Neural progenitor cell (in vitro differentiated cells): ENCODE results near the gene NIN. TPM values are rescaled to one million over a fixed set of nuclear protein-coding genes. Genes with fewer than 3 reads are reported as not detected.

ENCODE experiments used
- DNase-seq: peaks from one replicate; pipeline ENCODE4 v3.0.0-alpha.2; 2016; ENCODE audit warnings: low spot score
- H2AFZ ChIP-seq: fragments of 200-600 bp; sonication (generic); replicated peaks from 2 replicates; pipeline ENCODE4 v1.6.1; 2016; ENCODE audit warnings: antibody characterized with exemption
- H3F3A ChIP-seq: fragments of 200-600 bp; sonication (generic); 2 replicates; pipeline ENCODE4 v1.6.1; 2016; ENCODE audit warnings: antibody characterized with exemption, low read depth
- H3K27ac ChIP-seq: fragments of 200-600 bp; sonication (generic); 2 replicates; pipeline ENCODE4 v1.5.1; 2016; ENCODE audit warnings: mild to moderate bottlenecking
- H3K27me3 ChIP-seq: fragments of 200-600 bp; sonication (generic); 2 replicates; pipeline ENCODE4 v1.6.1; 2016; ENCODE audit warnings: mild to moderate bottlenecking, moderate library complexity
- H3K36me3 ChIP-seq: fragments of 200-600 bp; sonication (generic); 2 replicates; pipeline ENCODE4 v1.5.1; 2016
- H3K4me1 ChIP-seq: fragments of 200-600 bp; sonication (generic); 2 replicates; pipeline ENCODE4 v1.6.1; 2016; ENCODE audit warnings: mixed run types
- H3K4me2 ChIP-seq: fragments of 200-600 bp; sonication (generic); 2 replicates; pipeline ENCODE4 v1.6.1; 2016
- H3K4me3 ChIP-seq: fragments of 200-600 bp; sonication (generic); 2 replicates; pipeline ENCODE4 v1.5.1; 2016
- H3K79me2 ChIP-seq: fragments of 200-600 bp; sonication (generic); 2 replicates; pipeline ENCODE4 v1.6.1; 2016; ENCODE audit warnings: low read depth
- H3K9ac ChIP-seq: fragments of 200-600 bp; sonication (generic); 2 replicates; pipeline ENCODE4 v1.6.1; 2016
- H3K9me3 ChIP-seq: fragments of 200-600 bp; sonication (generic); 2 replicates; pipeline ENCODE4 v1.5.1; 2016; ENCODE audit warnings: low read depth
- H4K20me1 ChIP-seq: fragments of 200-600 bp; sonication (generic); 2 replicates; pipeline ENCODE4 v1.6.1; 2016; ENCODE audit warnings: low read depth
- H3K27ac Mint-ChIP-seq: 3 replicates; pipeline ENCODE4 v1.8.0; 2021; ENCODE audit warnings: mixed read lengths
- H3K27me3 Mint-ChIP-seq: 2 replicates; pipeline ENCODE4 v1.8.0; 2022; ENCODE audit warnings: low read depth, mild to moderate bottlenecking, inconsistent platforms, moderate library complexity, mixed read lengths; ENCODE audit not compliant: insufficient read depth
- H3K36me3 Mint-ChIP-seq: 3 replicates; pipeline ENCODE4 v1.8.0; 2021; ENCODE audit warnings: mixed read lengths
- H3K4me1 Mint-ChIP-seq: 3 replicates; pipeline ENCODE4 v1.8.0; 2021; ENCODE audit warnings: mixed read lengths
- H3K4me3 Mint-ChIP-seq: 3 replicates; pipeline ENCODE4 v1.8.0; 2021; ENCODE audit warnings: mild to moderate bottlenecking, moderate library complexity, mixed read lengths
- H3K9me3 Mint-ChIP-seq: 3 replicates; pipeline ENCODE4 v1.8.0; 2020; ENCODE audit warnings: mixed read lengths
- CTCF ChIP-seq: fragments of 200-600 bp; sonication (generic); IDR thresholded peaks from 2 replicates; pipeline ENCODE4 v1.5.1; 2017; ENCODE audit warnings: antibody characterized with exemption, mild to moderate bottlenecking
- EZH2 ChIP-seq: fragments of 200-600 bp; sonication (generic); IDR thresholded peaks from 2 replicates; pipeline ENCODE4 v1.6.1; 2017; ENCODE audit warnings: antibody characterized with exemption, mild to moderate bottlenecking, moderate library complexity
- EZH2phosphoT487 ChIP-seq: fragments of 200-600 bp; sonication (generic); IDR thresholded peaks from 2 replicates; pipeline ENCODE4 v1.6.1; 2017; ENCODE audit warnings: antibody characterized with exemption
- total RNA-seq: library from RNA; depleted of rRNA; stranded (reverse); fragments of >200 nt; gene quantifications from 2 replicates; pipeline ENCODE4 v1.2.3, GENCODE V29; 2015; ENCODE audit warnings: low replicate concordance

The NIN gene
- total RNA-seq, 1 donor from 2014 or later: 49.0 TPM

DNA sequence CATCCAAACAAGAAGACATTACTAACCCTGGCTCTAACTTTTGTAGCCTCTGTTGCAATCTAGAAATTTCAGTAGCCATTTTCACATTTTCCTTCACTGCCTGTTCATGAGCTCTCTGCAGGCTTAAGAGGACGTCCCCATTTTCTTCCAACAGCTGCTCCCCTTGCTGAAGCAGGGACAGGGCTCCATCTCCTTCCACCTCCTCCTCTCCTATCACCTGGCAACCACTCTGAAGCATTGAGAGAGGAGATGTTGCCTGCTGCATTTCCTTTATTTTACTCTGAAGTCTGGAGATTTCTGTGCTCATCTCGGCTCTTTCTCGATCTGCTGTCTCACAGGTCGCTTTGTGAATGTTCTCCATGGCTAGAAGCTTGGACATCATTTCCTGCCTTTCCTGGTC is 73.3 kb downstream of the NIN start:
- Histone ChIP-seq H3K4me2 (no peak overlapping the region), H3K9ac (no peak overlapping the region), H3F3A (no peaks in the 10 kb centered on the region), H3K9me3 (no peaks in the 10 kb centered on the region), H4K20me1 (no peaks in the 10 kb centered on the region), H3K27ac (no peak overlapping the region), H3K4me1 (no peaks in the 10 kb centered on the region), H3K79me2 (no peaks in the 10 kb centered on the region), H2AFZ (no peak overlapping the region), H3K4me3 (no peak overlapping the region), H3K36me3 (peaks cover 6% of the 10 kb centered on the region), H3K27me3 (no peaks in the 10 kb centered on the region)
- no peak for DNase-seq
- no peaks in the 10 kb centered on the region for H3K27me3 Mint-ChIP-seq
- H3K9me3 Mint-ChIP-seq: no peaks in the 10 kb centered on the region
- H3K27ac Mint-ChIP-seq: no peak overlapping the region
- H3K4me1 Mint-ChIP-seq: no peaks in the 10 kb centered on the region
- TF ChIP-seq EZH2 (no peak), CTCF (no peak), EZH2phosphoT487 (no peak)
- H3K4me3 Mint-ChIP-seq: no peak overlapping the region
- peaks cover 44% of the 10 kb centered on the region for H3K36me3 Mint-ChIP-seq

GRCh38 chr14:50756300-50756699 is 74.7 kb downstream of the NIN start:
- Histone ChIP-seq H3K27me3 (no peaks in the 10 kb centered on the region), H3K27ac (no peak overlapping the region), H3K9ac (no peak overlapping the region), H3K4me1 (no peaks in the 10 kb centered on the region), H3K9me3 (no peaks in the 10 kb centered on the region), H3K79me2 (no peaks in the 10 kb centered on the region), H3F3A (no peaks in the 10 kb centered on the region), H2AFZ (no peak overlapping the region), H3K4me2 (no peak overlapping the region), H3K4me3 (no peak overlapping the region), H3K36me3 (peaks cover 6% of the 10 kb centered on the region), H4K20me1 (no peaks in the 10 kb centered on the region)
- DNase-seq: no peak
- Mint-ChIP-seq H3K36me3 (peaks cover 35% of the 10 kb centered on the region), H3K4me3 (no peak overlapping the region), H3K4me1 (no peaks in the 10 kb centered on the region), H3K9me3 (no peaks in the 10 kb centered on the region), H3K27ac (no peak overlapping the region), H3K27me3 (no peaks in the 10 kb centered on the region)
- TF ChIP-seq EZH2 (no peak), EZH2phosphoT487 (no peak), CTCF (no peak)

DNA sequence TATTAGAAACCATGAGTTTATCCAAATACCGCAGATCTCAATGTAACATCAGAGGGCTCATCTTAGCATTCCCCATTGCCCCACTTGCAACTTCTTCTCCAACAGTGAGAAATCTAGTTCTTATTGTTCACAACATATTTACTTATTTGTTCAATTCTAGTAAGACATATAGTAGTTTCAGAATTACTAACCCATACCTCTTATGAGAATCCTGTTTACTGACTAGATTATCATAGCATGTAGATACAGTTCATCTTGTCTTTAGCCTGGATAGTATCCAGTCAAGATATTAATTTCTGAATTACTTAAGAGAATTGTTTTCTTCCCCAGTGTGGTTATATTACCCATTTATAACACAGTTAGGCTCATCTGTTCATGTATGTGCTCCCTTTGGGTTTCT is 80.6 kb downstream of the NIN start:
- peaks cover 51% of the 10 kb centered on the region for H3K36me3 Mint-ChIP-seq
- H3K27ac Mint-ChIP-seq: no peak overlapping the region
- no peaks in the 10 kb centered on the region for H3K27me3 Mint-ChIP-seq

More for the DNA sequence above, 80.6 kb downstream of the NIN start:
- no peak overlapping the region for H3K9ac ChIP-seq
- no peaks in the 10 kb centered on the region for H4K20me1 ChIP-seq
- no peak overlapping the region for H3K27ac ChIP-seq
- H3K79me2 ChIP-seq: no peaks in the 10 kb centered on the region
- Mint-ChIP-seq H3K9me3 (peaks cover 4% of the 10 kb centered on the region), H3K4me3 (no peak overlapping the region), H3K4me1 (no peaks in the 10 kb centered on the region)
- no peaks in the 10 kb centered on the region for H3F3A ChIP-seq
- no peaks in the 10 kb centered on the region for H3K4me1 ChIP-seq
- H3K4me3 ChIP-seq: no peak overlapping the region
- H3K4me2 ChIP-seq: no peak overlapping the region
- DNase-seq: no peak
- H2AFZ ChIP-seq: no peak overlapping the region
- H3K27me3 ChIP-seq: no peaks in the 10 kb centered on the region
- peaks cover 16% of the 10 kb centered on the region for H3K36me3 ChIP-seq
- H3K9me3 ChIP-seq: no peaks in the 10 kb centered on the region
- TF ChIP-seq EZH2 (no peak), EZH2phosphoT487 (no peak), CTCF (no peak)
